ENCODE results near the gene SLC46A2. TPM values are rescaled to one million over a fixed set of nuclear protein-coding genes. Genes with fewer than 3 reads are reported as not detected.

The SLC46A2 gene
- total and polyA plus RNA-seq, 2 donors (not counting 1 experiment from before 2014, with no cell fraction given), result 0.18 TPM; not detected in 1

- Mint-ChIP-seq H3K9me3 (ENCODE audit: insufficient read depth) (no peaks in the 10 kb centered on the region), H3K4me3 (no peak overlapping the region), H3K4me1 (peaks cover 6% of the 10 kb centered on the region), H3K27ac (no peak overlapping the region), H3K27me3 (no peaks in the 10 kb centered on the region)
- Histone ChIP-seq H3K27me3 (replicated peaks in 1 of 4; ENCODE audit: control extremely low read depth in 1 of 4, control insufficient read depth in 3 of 4, insufficient read depth in 4 of 4, low read length in 3 of 4) (no peaks in the 10 kb centered on the region), H2AFZ (ENCODE audit: insufficient read depth, low read depth, low read length, poor library complexity, severe bottlenecking) (no peak overlapping the region), H3K9me3 (ENCODE audit: control extremely low read depth in 1 of 3, control insufficient read depth in 2 of 3, insufficient read depth in 1 of 3, low read length in 2 of 3) (no peaks in the 10 kb centered on the region), H3K4me3 (ENCODE audit: control extremely low read depth in 1 of 5, extremely low read depth in 1 of 5, insufficient read depth in 1 of 5, low read depth in 2 of 5, low read length in 4 of 5) (no peak overlapping the region), H3K79me2 (ENCODE audit: control insufficient read depth, insufficient read depth, low read length) (no peaks in the 10 kb centered on the region), H3K36me3 (replicated peaks in 1 of 2; ENCODE audit: control extremely low read depth in 1 of 2, control insufficient read depth in 1 of 2, extremely low read depth in 1 of 2, insufficient read depth in 2 of 2, low read length in 1 of 2) (peaks cover 0 to 3% of the 10 kb centered on the region in 2 experiments), H3K27ac (ENCODE audit: low read length in 2 of 2) (no peak overlapping the region), H3K4me1 (ENCODE audit: control insufficient read depth in 2 of 2, insufficient read depth in 2 of 2, low read length in 2 of 2) (peaks cover 7 to 10% of the 10 kb centered on the region in 2 donors), H4K20me1 (ENCODE audit: control insufficient read depth, insufficient read depth, low read length, poor library complexity, severe bottlenecking) (no peaks in the 10 kb centered on the region), H3K9ac (ENCODE audit: low read length) (no peak overlapping the region), H3K4me2 (replicated peaks; ENCODE audit: low read depth, low read length, poor library complexity, severe bottlenecking) (peak overlapping the region; percentile 18)
- ATAC-seq (ENCODE audit: low read depth) (no peak), DNase-seq (no peak)
- 85% methylated on average over 3 of the region's 5 CpGs for WGBS (ENCODE audit: insufficient coverage)
- TF ChIP-seq CTCF (IDR thresholded peaks at IDR 0.05) (no peak), EZH2 (IDR thresholded peaks at IDR 0.05; ENCODE audit: borderline replicate concordance, insufficient read depth, low read depth, low read length, poor library complexity, severe bottlenecking) (no peak)
- POLR2A ChIA-PET, result no interaction called here
- CTCF ChIA-PET, result interaction anchor here (1.4 kb wide), 1 partner anchor 11 kb away, joined by 3 read pairs; no protein-coding TSS in a partner anchor
- intact Hi-C loops (cut with micrococcal nuclease), result no loop called here
Observed at GRCh38 chr9:112831281-112831851, 59.3 kb downstream of the SLC46A2 start.

Other genes with a start within 250 kb of the SLC46A2 start
- gene INIP, start 172.8 kb downstream of the SLC46A2 start, total RNA-seq, result 22.9 and 27.8 TPM in 2 replicates
- 5.0 and 7.8 TPM in 2 replicates for gene INIP, start 172.8 kb downstream of the SLC46A2 start, polyA plus RNA-seq
- gene SNX30, start 140.1 kb downstream of the SLC46A2 start, total RNA-seq, result 18.8 and 20.6 TPM in 2 replicates
- 3.8 and 6.3 TPM in 2 replicates for gene SNX30, start 140.1 kb downstream of the SLC46A2 start, polyA plus RNA-seq
- gene ZNF883, start 121.3 kb upstream of the SLC46A2 start, total RNA-seq, result 0.54 and 0.83 TPM in 2 replicates
- 0.48 and 0.54 TPM in 2 replicates for gene ZNF883, start 121.3 kb upstream of the SLC46A2 start, polyA plus RNA-seq
- gene ZFP37, start 165.8 kb upstream of the SLC46A2 start, total RNA-seq, result 3.6 and 4.0 TPM in 2 replicates
- gene ZFP37, start 165.8 kb upstream of the SLC46A2 start, polyA plus RNA-seq, result 0.42 TPM in 2 replicates